HG02870 (cell line): ENCODE data around the gene ROM1.
"Not testable (repeated sequence)": the region's sequence is repeated elsewhere in the genome, so short reads cannot be mapped to it uniquely, and the experiment has no call there.

ENCODE experiments used
- ATAC-seq: cut with Tn5 transposase; IDR thresholded peaks from one replicate; pipeline ENCODE4 v1.9.1; 2021; ENCODE audit warnings: mild to moderate bottlenecking, moderate library complexity; ENCODE audit not compliant: unreplicated experiment

The ROM1 gene

GRCh38 chr11:62607714-62608113, 5.3 kb upstream of the ROM1 start:
- no peak for ATAC-seq

DNA sequence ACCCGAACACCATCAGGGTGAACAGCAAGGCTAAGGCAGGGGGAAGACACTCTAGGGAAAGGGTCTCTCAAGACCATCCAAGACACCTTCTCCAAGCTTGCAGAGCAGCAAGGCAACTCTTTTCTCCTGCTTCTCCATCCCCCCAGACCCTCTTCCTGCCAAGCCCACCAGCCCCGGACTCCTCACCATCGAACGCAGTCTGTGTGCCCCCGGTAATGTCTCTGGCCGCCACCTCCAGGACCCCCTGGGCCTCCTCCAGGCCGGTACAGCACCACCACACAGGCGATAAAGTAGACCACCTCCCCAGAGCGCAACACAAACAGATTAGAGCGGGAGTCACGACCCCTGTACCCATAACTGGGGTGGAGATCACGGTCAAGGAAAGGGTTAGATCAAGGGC, 4.3 kb upstream of the ROM1 start:
- ATAC-seq, result no peak

DNA sequence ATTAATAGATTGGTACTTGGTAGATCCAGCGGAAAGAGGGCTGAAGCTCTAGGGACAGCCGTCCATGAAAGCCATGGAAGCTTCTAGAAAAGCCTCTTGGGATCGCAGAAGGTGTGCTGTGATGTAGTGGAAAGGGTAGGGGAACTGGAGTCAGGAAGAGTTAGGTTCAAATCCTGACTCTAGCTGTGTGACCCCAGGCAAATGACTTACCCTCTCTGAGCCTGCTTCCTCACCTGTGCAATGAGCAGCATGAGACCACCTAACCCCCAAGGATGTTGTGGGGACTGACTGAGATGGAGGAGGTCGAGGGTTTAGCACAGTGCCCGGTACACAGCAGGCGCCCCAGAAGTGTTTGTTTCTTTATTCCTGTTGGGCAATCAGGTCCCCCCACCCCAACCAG, 2.7 kb upstream of the ROM1 start:
- no peak for ATAC-seq

DNA sequence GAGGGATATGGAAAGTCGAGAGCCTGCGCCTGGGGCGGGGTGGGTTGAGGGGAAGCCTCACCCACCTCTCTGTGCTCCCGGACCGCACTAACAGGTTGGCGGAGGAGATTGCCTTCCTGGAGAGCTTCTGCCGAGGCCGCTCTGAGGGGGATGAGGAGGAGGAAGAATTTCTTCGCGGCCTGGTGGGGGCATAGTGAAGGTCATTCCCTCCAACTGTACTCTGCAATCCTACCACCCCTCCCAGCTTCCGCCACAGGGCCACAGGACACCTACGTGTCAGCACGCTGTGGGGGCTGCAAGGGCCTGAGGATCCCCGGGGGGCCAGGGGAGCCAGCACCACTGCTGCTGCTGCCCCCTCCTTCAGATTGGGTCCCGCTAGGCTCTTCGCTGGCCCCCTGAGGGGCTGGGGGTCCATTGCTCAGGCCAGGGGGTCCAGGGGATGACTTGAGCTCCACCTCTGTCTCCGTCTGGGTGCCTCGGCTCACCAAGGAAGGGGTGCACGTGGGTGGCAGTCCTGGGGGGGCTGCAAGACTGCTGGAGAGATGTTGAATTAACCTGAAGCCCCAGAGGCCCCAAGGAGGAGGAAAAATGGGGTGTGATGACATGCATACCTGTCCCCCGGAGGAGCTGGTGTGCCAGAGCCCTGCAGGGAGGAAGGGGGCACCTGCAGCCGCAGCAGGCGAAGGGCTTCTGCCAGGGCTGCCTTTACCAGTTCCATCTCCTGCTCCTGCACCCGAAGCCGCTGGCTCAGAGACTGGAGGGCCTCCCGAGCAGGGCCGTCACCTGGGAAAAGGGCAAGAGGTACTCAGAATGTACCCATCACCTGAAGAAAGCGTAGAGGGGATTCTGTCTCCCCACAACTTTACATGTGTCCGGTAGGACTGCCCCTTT, 2.0 kb upstream of the ROM1 start:
- no peak for ATAC-seq

- peak; percentile 14 for ATAC-seq
These were observed 1.2 kb upstream of the ROM1 start for GRCh38 chr11:62611705-62612365.

- no peak for ATAC-seq
These were observed 278 bp downstream of the ROM1 start for GRCh38 chr11:62613291-62613778.

DNA sequence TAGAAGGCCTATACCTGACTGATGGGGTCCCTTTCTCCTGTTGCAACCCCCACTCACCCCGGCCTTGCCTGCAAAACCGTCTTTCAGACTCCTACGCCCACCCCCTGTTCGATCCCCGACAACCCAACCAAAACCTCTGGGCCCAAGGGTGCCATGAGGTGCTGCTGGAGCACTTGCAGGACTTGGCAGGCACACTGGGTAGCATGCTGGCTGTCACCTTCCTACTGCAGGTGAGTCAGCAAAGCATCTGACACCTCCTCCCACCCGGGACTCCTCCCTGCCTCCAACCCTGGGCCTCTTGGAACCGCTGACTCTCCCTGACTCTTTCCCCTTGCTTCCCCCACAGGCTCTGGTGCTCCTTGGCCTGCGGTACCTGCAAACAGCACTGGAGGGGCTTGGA, 1.2 kb downstream of the ROM1 start:
- no peak for ATAC-seq

- no peak for ATAC-seq
These were observed 2.5 kb downstream of the ROM1 start for GRCh38 chr11:62615521-62615920.

- ATAC-seq, result not testable (repeated sequence)
These were observed 3.9 kb downstream of the ROM1 start for GRCh38 chr11:62616957-62617356.

DNA sequence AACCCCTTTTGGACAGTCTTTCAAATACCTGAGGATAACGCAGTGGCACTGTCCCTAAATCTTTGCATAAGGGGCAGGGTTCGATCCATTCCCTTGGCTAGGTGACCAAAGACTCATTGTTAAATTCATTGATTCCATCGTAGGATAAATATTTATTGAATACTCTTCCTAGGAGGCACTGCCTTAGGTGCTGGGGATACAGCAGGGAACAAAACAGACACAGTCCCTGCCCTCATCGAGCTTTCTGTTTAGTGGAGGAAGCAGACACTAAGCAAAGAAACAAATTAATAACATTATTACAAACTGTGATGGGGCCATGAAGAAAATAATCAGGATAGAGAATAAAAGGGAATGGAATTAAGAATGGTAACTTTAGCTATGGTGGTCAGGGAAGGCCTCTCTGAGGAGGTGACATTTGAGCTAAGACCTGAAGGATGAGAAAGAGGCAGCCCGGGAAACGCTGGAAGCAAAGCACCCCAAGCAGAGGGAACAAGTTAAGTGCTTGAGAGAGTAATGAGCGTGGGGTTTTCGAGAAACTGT, 8.0 kb downstream of the ROM1 start:
- ATAC-seq, result no peak

DNA sequence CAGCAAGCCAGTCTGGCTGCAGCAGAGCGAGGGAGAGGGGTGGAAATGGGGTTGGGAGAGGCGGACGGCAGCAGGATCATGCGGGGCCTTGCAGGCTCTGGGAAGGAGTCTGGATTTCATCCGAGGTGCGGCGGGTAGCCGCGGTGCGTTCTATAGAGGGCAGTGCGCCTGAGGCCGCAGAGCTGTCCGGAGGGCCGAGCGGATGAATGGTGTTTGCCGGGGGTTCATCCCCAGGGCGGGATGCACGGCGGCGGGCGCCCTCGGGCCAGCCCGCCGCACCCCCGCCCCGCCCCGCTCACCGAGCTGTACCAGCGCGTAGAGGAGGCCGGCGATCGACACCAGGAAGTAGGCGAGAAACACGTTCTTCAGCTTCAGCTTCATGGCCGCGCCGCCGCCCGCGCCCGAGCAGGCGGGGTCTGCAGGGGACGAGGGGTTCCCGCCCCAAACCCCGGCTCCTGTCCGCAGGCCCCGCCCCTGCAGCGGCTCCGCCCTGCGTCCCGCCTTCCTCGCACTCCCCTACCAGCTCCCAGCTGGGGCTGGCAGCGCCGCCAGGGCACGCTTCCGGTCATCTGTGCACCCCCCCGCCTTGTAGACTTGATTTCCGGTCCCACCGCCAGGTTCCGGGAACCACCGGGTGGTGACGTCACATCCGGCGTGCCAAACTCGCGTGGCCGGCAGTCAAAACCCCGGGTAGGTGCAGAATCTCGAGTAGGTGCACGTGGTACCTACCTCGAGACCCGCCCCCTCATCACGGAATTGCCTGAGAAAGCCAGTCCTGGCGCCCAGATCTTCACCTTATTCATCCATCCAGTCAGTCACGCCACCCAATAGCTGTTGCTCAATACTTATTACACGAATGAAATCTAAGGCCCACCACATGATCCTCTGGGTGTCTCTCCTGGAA, 8.8 kb downstream of the ROM1 start, which contains the start of gene B3GAT3:
TSS of gene B3GAT3 (minus strand) at position 420 of the 904 bp plus-strand sequence. CDS start at position 381, 39 bp downstream.
- ATAC-seq, result peak; percentile 92

DNA sequence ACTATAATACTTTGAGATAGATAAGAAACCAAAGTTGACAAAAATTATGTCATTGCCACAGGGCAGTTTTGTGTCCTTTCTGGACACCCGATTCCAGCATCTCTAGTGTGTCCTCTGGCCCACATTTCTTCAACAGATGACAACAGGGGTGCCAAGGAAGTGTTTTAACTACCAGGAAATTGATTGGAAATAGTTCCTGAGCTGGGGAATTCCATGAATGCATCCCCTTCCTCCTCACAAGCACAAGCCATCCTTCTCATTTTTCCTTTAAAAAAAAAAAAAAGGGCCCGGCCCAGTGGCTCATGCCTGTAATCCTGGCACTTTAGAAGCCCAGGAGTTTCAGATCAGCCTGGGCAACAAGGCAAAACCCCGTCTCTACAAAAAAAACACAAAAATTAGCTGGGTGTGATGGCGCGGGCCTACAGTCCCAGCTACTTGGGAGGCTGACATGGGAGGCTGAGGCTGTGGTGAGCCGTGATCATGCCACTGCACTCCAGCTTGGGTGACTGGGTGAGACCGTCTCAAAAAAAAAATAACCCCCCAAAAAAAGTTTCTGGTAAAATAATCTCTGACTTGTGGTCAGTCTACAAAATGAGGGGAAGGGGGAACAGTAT, 9.5 kb downstream of the ROM1 start:
- ATAC-seq, result no peak

DNA sequence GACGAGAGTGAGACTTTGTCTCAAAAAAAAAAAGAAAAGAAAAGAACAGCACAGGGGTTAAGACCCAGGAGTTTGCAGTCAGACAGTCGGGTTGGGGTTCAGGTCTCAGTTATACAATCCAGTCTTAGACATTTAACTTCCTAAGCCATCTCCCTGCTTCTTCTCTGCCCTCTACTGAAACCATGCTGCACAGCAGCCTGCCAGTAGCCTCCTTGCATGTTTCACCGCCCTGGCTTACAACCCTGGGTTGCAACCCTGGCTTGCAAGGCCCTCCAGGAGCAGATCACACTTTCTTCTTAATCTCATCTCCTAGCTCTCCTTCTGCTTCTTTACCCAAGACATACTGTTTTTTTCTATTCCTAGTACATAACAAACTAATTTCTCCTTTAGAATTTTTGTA, 14.7 kb downstream of the ROM1 start:
- no peak for ATAC-seq

- no peak for ATAC-seq
These were observed 19.4 kb downstream of the ROM1 start for GRCh38 chr11:62632492-62632891.

DNA sequence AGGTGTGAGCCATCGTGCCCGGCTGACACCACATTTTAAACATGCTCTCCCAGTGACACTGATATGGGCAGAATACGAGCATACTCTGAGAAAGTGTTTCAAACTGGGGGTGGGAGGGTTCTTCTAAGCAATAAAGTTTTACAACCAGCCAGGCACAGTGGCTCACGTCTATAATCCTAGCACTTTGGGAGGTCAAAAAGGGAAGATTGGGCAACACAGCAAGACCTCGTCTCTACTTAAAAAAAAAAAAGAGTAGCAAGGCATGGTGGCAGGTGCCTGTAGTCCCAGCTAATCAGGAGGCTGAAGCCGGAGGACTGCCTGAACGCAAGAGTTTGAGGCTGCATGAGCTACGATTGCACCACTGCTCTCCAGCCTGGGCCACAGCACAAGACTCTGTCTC, 31.2 kb downstream of the ROM1 start:
- ATAC-seq, result no peak

- ATAC-seq, result no peak
These were observed 32.6 kb downstream of the ROM1 start for GRCh38 chr11:62645671-62645945.

DNA sequence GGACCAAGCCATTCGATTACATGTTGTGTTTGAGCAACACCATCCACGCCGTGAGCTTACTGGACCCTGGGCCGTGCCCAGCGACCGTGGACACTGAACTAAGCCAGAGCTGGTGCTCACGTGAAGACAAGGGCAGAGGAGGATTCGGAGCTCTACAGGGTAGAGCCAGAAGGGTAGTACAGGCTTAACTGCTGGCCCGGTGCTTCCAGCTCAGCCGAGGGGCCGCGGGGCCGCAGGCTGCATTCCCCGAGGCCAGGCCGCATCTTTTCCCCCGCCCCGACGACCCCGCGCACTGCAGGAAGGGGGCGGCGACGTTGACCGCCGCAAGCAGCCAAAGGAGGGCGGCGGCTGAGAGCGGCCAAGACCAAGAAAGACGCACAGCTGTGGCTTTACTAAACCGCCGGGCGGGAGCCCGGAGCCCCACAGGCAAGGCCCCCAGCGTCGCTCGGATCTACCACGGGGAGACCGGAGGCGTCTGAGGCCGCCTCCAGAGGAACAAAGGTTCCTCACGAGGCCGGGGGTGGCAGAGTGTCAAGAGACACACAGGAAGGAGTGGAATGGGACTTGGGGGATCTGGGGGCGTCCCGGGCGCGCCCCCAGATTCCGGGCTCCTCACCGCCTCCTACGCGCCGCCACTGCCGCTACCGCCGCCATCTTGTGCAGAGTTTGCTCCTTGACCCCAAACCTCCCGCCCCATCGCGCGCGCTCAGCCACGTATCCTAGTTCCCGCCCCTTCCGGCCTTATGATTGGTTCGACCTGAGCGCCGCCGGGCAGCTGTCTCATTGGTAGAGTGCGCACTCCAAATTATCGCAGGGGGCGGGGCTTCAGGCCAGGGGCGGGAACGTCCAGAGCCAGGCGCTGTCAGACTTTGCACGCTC, 33.1 kb downstream of the ROM1 start, which contains the start of gene GANAB:
TSS of gene GANAB (minus strand) at position 668 of the 879 bp plus-strand sequence. CDS start at position 654, 14 bp downstream.
- peak; percentile 90 for ATAC-seq

- ATAC-seq, result no peak
These were observed 34.0 kb downstream of the ROM1 start for GRCh38 chr11:62646825-62647608.

- no peak for ATAC-seq
These were observed 34.5 kb downstream of the ROM1 start for GRCh38 chr11:62647609-62648005.
